ENCODE results near the gene DDIT4.

DNA sequence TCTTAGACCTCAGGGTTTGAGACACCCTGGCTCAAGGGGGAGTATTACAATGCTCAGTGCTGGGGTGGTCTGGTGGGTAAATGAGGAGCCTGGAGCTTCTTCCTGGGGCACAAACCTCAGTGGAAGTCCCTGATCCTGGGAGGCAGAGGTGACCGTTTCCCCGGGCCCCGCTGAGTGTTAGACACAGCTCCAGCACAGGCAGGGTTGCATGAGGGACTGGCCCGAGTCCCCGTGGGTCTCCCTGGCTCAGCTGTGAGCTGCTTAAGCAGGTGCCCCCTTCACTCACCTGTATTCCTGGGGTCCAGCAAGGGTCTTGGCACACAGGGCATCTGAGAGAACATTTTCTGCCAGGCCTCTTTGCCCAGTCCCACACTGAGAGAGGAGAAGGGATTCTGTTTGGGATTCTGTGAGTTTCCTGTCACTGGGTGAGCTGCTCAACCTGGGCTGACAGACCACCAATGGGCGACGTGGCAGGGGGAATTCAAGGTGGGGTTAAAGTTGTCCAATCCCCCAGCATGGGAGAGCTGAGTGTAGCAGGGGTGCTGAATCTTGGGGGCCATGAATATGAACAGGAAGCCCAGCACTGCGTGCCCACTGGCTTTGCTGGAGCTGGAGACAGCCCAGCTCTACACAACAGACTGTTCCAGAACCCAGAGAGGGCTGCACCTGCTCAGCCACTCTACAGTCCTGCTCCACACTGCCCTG, 29.9 kb downstream of the DDIT4 start:
- TF ChIP-seq, protein P1, sequence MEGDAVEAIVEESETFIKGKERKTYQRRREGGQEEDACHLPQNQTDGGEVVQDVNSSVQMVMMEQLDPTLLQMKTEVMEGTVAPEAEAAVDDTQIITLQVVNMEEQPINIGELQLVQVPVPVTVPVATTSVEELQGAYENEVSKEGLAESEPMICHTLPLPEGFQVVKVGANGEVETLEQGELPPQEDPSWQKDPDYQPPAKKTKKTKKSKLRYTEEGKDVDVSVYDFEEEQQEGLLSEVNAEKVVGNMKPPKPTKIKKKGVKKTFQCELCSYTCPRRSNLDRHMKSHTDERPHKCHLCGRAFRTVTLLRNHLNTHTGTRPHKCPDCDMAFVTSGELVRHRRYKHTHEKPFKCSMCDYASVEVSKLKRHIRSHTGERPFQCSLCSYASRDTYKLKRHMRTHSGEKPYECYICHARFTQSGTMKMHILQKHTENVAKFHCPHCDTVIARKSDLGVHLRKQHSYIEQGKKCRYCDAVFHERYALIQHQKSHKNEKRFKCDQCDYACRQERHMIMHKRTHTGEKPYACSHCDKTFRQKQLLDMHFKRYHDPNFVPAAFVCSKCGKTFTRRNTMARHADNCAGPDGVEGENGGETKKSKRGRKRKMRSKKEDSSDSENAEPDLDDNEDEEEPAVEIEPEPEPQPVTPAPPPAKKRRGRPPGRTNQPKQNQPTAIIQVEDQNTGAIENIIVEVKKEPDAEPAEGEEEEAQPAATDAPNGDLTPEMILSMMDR (IDR thresholded peaks at IDR 0.05), result no peak
- TF ChIP-seq POLR2A (IDR thresholded peaks at IDR 0.05), result no peak
